WERI-Rb-1 (cell line): ENCODE results near the gene PCDHGA4.
A peak's percentile ranks its signal among the peaks of the same experiment; 100 is the strongest.

ENCODE experiments used
- DNase-seq: peaks from one replicate; pipeline ENCODE4 v3.0.0-alpha.2; 2020
- H3K27ac ChIP-seq: fragments of 250-450 bp; sonication (Bioruptor Pico); 2 replicates; pipeline ENCODE4 v1.5.1; 2020; ENCODE audit warnings: mild to moderate bottlenecking, moderate library complexity
- H3K27me3 ChIP-seq: fragments of 250-450 bp; sonication (Bioruptor Pico); 2 replicates; pipeline ENCODE4 v1.5.1; 2021; ENCODE audit warnings: mild to moderate bottlenecking, low read depth, moderate library complexity; ENCODE audit not compliant: insufficient read depth, severe bottlenecking
- H3K36me3 ChIP-seq: fragments of 250-450 bp; sonication (Bioruptor Pico); 2 replicates; pipeline ENCODE4 v1.5.1; 2020; ENCODE audit warnings: mild to moderate bottlenecking, moderate library complexity
- H3K4me3 ChIP-seq: 2 replicates; pipeline ENCODE4 v1.5.1; 2011; ENCODE audit warnings: low read depth, mild to moderate bottlenecking, control low read depth, low read length
- H3K9me3 ChIP-seq: fragments of 250-450 bp; sonication (Bioruptor Pico); 2 replicates; pipeline ENCODE4 v1.5.1; 2021; ENCODE audit warnings: mild to moderate bottlenecking, moderate library complexity; ENCODE audit not compliant: severe bottlenecking
- CTCF ChIP-seq: IDR thresholded peaks from 2 replicates; pipeline ENCODE4 v1.5.1; 2011; ENCODE audit warnings: low read depth, mild to moderate bottlenecking, control low read depth, inconsistent platforms, low read length

PCDHGA4 gene

GRCh38 chr5:141359790-141360426 is 5.1 kb downstream of the PCDHGA4 start, which contains the start of gene PCDHGB2:
TSS of gene PCDHGB2 (plus strand) at chr5:141359994. CDS start at chr5:141360136, 142 bp downstream.
- H3K27ac ChIP-seq = no peak within 1 kb of the TSS
- DNase-seq = no peak
- peaks cover 23% of the 10 kb centered on the region for H3K9me3 ChIP-seq
- H3K27me3 ChIP-seq = no peaks in the 10 kb centered on the region
- H3K4me3 ChIP-seq = no peak within 1 kb of the TSS
- H3K36me3 ChIP-seq = no peaks in the 10 kb centered on the region
- TF ChIP-seq CTCF = 0 out of 2 replicates have a peak, but pooled peaks have one; percentile 2

- no peaks in the 10 kb centered on the region for H3K27me3 ChIP-seq
- no peak overlapping the region for H3K27ac ChIP-seq
- peaks cover 23% of the 10 kb centered on the region for H3K9me3 ChIP-seq
- H3K4me3 ChIP-seq = no peak overlapping the region
- TF ChIP-seq CTCF = no peak
- H3K36me3 ChIP-seq = no peaks in the 10 kb centered on the region
- no peak for DNase-seq
Observed at GRCh38 chr5:141360685-141361084, 5.9 kb downstream of the PCDHGA4 start.

GRCh38 chr5:141362719-141363118 is 7.9 kb downstream of the PCDHGA4 start:
- TF ChIP-seq CTCF = no peak
- H3K27me3 ChIP-seq = no peaks in the 10 kb centered on the region
- no peak overlapping the region for H3K4me3 ChIP-seq
- no peak overlapping the region for H3K27ac ChIP-seq
- no peaks in the 10 kb centered on the region for H3K36me3 ChIP-seq
- no peak for DNase-seq
- H3K9me3 ChIP-seq = peaks cover 20% of the 10 kb centered on the region

- Histone ChIP-seq H3K9me3 (peaks cover 20% of the 10 kb centered on the region), H3K36me3 (no peaks in the 10 kb centered on the region)
Observed at GRCh38 chr5:141363952-141364660, 9.3 kb downstream of the PCDHGA4 start, which contains the start of gene PCDHGA5. TSS of gene PCDHGA5 (plus strand) at chr5:141364162. CDS start at chr5:141364331, 169 bp downstream.

More at GRCh38 chr5:141363952-141364660, 9.3 kb downstream of the PCDHGA4 start, which contains the start of gene PCDHGA5:
- no peak for TF ChIP-seq CTCF
- Histone ChIP-seq H3K27ac (no peak within 1 kb of the TSS), H3K27me3 (no peaks in the 10 kb centered on the region), H3K4me3 (no peak within 1 kb of the TSS)
- no peak for DNase-seq
